HEK293 (cell line): Measurements from ENCODE around the gene JMJD4.

ENCODE experiments used
- CTCF ChIA-PET: fragments of 350-600 bp; formaldehyde crosslinking; extraction: SDS; loops from one replicate; lab custom pipeline; 2021; ENCODE audit warnings: antibody characterized with exemption; lab: Yijun Ruan, JAX
- POLR2A ChIA-PET: fragments of 300-600 bp; formaldehyde crosslinking; extraction: SDS; loops from one replicate; lab custom pipeline; 2020; ENCODE audit warnings: antibody characterized with exemption, inconsistent platforms; lab: Yijun Ruan, JAX
- H3K27ac ChIP-seq: fragments of 200-500 bp; sonication (Bioruptor generic); 2 replicates; pipeline ENCODE4 v1.5.1; 2014; ENCODE audit warnings: low read depth, low read length, control low read depth, inconsistent platforms; ENCODE audit errors: extremely low read depth
- H3K36me3 ChIP-seq, 2 experiments: fragments of 200-500 bp in 1 of 2; sonication (Bioruptor generic) in 1 of 2; 1 replicate in 1 of 2; 2 replicates in 1 of 2; pipeline ENCODE4 v1.5.1; 2014 to 2017; ENCODE audit warnings: inconsistent platforms in 2 of 2, low read length in 2 of 2; ENCODE audit not compliant: control insufficient read depth in 2 of 2, insufficient read depth in 1 of 2
- H3K4me1 ChIP-seq: fragments of 200-500 bp; sonication (Bioruptor generic); 2 replicates; pipeline ENCODE4 v1.5.1; 2014; ENCODE audit warnings: mild to moderate bottlenecking, low read length, inconsistent platforms; ENCODE audit not compliant: control insufficient read depth, insufficient read depth
- H3K4me3 ChIP-seq: 2 replicates; pipeline ENCODE4 v1.5.1; 2011; ENCODE audit warnings: low read depth, mild to moderate bottlenecking, control low read depth, low read length, moderate library complexity
- H3K9me3 ChIP-seq: fragments of 200-500 bp; sonication (Bioruptor generic); 2 replicates; pipeline ENCODE4 v1.5.1; 2014; ENCODE audit warnings: low read depth, low read length, inconsistent platforms; ENCODE audit not compliant: control insufficient read depth, insufficient read depth
- EGR2 ChIP-seq: fragments of 450-650 bp; formaldehyde crosslinking; IDR thresholded peaks from 2 replicates; pipeline ENCODE4 v1.5.1; 2016; ENCODE audit warnings: low read depth, missing biosample characterization, missing genetic modification characterization
- FEZF1 ChIP-seq: fragments of 450-650 bp; formaldehyde crosslinking; IDR thresholded peaks from 2 replicates; pipeline ENCODE4 v1.5.1; 2016; ENCODE audit warnings: missing biosample characterization, missing genetic modification characterization
- HOXC10 ChIP-seq: sonication (generic); formaldehyde crosslinking; IDR thresholded peaks from 2 replicates; pipeline ENCODE4 v1.8.1; 2023; ENCODE audit warnings: mild to moderate bottlenecking, missing genetic modification reagents
- KLF7 ChIP-seq: fragments of 450-650 bp; formaldehyde crosslinking; IDR thresholded peaks from 2 replicates; pipeline ENCODE4 v1.5.1; 2016; ENCODE audit warnings: missing biosample characterization, missing genetic modification characterization, borderline replicate concordance
- MYNN ChIP-seq: fragments of 450-650 bp; formaldehyde crosslinking; IDR thresholded peaks from 2 replicates; pipeline ENCODE4 v1.5.1; 2016; ENCODE audit warnings: missing biosample characterization, missing genetic modification characterization, borderline replicate concordance
- SP2 ChIP-seq: fragments of 450-650 bp; formaldehyde crosslinking; IDR thresholded peaks from 2 replicates; pipeline ENCODE4 v1.5.1; 2016; ENCODE audit warnings: missing biosample characterization, missing genetic modification characterization
- TRIM28 ChIP-seq: IDR thresholded peaks from 2 replicates; pipeline ENCODE4 v1.6.1; 2011; ENCODE audit warnings: low read length, control low read depth, borderline replicate concordance
- ZBTB17 ChIP-seq: fragments of 450-650 bp; formaldehyde crosslinking; IDR thresholded peaks from 2 replicates; pipeline ENCODE4 v1.5.1; 2016; ENCODE audit warnings: missing biosample characterization, missing genetic modification characterization
- ZBTB48 ChIP-seq: fragments of 450-650 bp; formaldehyde crosslinking; IDR thresholded peaks from 2 replicates; pipeline ENCODE4 v1.5.1; 2016; ENCODE audit warnings: missing biosample characterization, missing genetic modification characterization
- ZFP41 ChIP-seq: fragments of 450-650 bp; formaldehyde crosslinking; IDR thresholded peaks from 2 replicates; pipeline ENCODE4 v1.5.1; 2016; ENCODE audit warnings: missing biosample characterization, missing genetic modification characterization, borderline replicate concordance
- ZNF214 ChIP-seq: fragments of 450-650 bp; formaldehyde crosslinking; IDR thresholded peaks from 2 replicates; pipeline ENCODE4 v1.5.1; 2017; ENCODE audit warnings: missing biosample characterization, mild to moderate bottlenecking, missing genetic modification characterization, borderline replicate concordance
- ZNF530 ChIP-seq: fragments of 450-650 bp; formaldehyde crosslinking; IDR thresholded peaks from 2 replicates; pipeline ENCODE4 v1.5.1; 2016; ENCODE audit warnings: low read depth, missing biosample characterization, missing genetic modification characterization
- ZNF544 ChIP-seq: fragments of 450-650 bp; formaldehyde crosslinking; IDR thresholded peaks from 2 replicates; pipeline ENCODE4 v1.5.0; 2017; ENCODE audit warnings: missing biosample characterization, missing genetic modification characterization
- ZNF585B ChIP-seq: fragments of 450-650 bp; formaldehyde crosslinking; IDR thresholded peaks from 2 replicates; pipeline ENCODE4 v1.5.1; 2016; ENCODE audit warnings: missing biosample characterization, missing genetic modification characterization
- ZNF654 ChIP-seq: fragments of 450-650 bp; formaldehyde crosslinking; IDR thresholded peaks from 2 replicates; pipeline ENCODE4 v1.5.1; 2016; ENCODE audit warnings: low read depth, missing biosample characterization, missing genetic modification characterization
- ZNF785 ChIP-seq: fragments of 450-650 bp; formaldehyde crosslinking; IDR thresholded peaks from 2 replicates; pipeline ENCODE4 v1.5.1; 2016; ENCODE audit warnings: missing biosample characterization, missing genetic modification characterization
- ZNF791 ChIP-seq: fragments of 450-650 bp; formaldehyde crosslinking; IDR thresholded peaks from 2 replicates; pipeline ENCODE4 v1.5.1; 2016; ENCODE audit warnings: missing biosample characterization, missing genetic modification characterization
- TF ChIP-seq, protein P1 (sequence below): fragments of 450-650 bp; formaldehyde crosslinking; IDR thresholded peaks from 2 replicates; pipeline ENCODE4 v1.5.1; 2016; ENCODE audit warnings: missing biosample characterization, missing genetic modification characterization
- TF ChIP-seq, protein P2 (sequence below): fragments of 450-650 bp; formaldehyde crosslinking; IDR thresholded peaks from 2 replicates; pipeline ENCODE4 v1.5.1; 2016; ENCODE audit warnings: missing biosample characterization, missing genetic modification characterization
- TF ChIP-seq, protein P3 (sequence below): fragments of 450-650 bp; formaldehyde crosslinking; IDR thresholded peaks from 2 replicates; pipeline ENCODE4 v1.5.1; 2017; ENCODE audit warnings: missing biosample characterization, missing genetic modification characterization
- TF ChIP-seq, protein P4 (sequence below): fragments of 450-650 bp; formaldehyde crosslinking; IDR thresholded peaks from 2 replicates; pipeline ENCODE4 v1.5.1; 2016; ENCODE audit warnings: missing biosample characterization, missing genetic modification characterization
- TF ChIP-seq, protein P5 (sequence below): fragments of 450-650 bp; formaldehyde crosslinking; IDR thresholded peaks from 2 replicates; pipeline ENCODE4 v1.5.1; 2016; ENCODE audit warnings: missing biosample characterization, missing genetic modification characterization

JMJD4 gene

DNA sequence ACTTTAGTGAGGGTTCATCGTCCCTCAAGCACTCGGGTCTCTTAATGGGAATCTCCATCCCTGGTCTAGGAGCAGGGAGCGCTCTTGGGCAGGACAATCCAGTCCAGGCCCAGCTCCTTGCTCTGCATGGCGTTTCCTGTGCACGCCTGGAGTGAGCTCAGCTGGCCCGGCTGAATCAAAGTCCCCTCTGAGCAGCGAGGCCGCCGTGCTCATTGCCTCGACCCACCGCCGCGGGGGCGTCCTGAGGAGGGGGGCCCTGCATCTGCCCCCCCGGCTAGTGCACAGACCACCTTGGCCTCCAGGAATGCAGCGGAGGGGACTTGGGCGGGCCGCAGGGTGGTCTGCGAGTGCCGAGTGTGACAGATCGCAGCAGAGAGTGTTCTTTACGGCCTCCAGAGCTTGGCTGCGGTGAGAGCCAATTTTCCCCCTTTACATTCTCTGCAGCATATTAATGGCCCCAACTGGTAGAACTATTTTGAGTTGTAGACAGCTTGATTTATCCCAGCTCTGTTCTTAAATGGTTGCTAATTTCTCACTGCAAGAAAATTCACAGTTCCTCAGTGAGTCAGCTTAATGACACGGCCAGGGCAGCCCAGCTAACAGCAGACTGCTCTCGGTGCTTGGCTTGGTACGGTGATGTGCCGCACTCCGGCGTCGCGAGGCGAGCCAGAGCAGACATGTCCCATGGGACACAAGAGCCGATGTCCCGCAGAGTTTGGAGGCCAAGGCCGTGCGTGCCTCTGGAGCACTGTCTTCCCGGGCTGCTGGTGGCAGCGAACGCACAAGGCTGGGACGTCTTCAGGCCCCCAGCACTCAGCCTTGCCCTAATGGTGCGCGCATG lies 39.9 kb upstream of the JMJD4 start (continued):
- TF ChIP-seq, protein P1, sequence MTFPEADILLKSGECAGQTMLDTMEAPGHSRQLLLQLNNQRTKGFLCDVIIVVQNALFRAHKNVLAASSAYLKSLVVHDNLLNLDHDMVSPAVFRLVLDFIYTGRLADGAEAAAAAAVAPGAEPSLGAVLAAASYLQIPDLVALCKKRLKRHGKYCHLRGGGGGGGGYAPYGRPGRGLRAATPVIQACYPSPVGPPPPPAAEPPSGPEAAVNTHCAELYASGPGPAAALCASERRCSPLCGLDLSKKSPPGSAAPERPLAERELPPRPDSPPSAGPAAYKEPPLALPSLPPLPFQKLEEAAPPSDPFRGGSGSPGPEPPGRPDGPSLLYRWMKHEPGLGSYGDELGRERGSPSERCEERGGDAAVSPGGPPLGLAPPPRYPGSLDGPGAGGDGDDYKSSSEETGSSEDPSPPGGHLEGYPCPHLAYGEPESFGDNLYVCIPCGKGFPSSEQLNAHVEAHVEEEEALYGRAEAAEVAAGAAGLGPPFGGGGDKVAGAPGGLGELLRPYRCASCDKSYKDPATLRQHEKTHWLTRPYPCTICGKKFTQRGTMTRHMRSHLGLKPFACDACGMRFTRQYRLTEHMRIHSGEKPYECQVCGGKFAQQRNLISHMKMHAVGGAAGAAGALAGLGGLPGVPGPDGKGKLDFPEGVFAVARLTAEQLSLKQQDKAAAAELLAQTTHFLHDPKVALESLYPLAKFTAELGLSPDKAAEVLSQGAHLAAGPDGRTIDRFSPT (tag by site-specific recombination), result no peak
- TF ChIP-seq, protein P2, sequence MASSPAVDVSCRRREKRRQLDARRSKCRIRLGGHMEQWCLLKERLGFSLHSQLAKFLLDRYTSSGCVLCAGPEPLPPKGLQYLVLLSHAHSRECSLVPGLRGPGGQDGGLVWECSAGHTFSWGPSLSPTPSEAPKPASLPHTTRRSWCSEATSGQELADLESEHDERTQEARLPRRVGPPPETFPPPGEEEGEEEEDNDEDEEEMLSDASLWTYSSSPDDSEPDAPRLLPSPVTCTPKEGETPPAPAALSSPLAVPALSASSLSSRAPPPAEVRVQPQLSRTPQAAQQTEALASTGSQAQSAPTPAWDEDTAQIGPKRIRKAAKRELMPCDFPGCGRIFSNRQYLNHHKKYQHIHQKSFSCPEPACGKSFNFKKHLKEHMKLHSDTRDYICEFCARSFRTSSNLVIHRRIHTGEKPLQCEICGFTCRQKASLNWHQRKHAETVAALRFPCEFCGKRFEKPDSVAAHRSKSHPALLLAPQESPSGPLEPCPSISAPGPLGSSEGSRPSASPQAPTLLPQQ (tag by site-specific recombination), result no peak

DNA sequence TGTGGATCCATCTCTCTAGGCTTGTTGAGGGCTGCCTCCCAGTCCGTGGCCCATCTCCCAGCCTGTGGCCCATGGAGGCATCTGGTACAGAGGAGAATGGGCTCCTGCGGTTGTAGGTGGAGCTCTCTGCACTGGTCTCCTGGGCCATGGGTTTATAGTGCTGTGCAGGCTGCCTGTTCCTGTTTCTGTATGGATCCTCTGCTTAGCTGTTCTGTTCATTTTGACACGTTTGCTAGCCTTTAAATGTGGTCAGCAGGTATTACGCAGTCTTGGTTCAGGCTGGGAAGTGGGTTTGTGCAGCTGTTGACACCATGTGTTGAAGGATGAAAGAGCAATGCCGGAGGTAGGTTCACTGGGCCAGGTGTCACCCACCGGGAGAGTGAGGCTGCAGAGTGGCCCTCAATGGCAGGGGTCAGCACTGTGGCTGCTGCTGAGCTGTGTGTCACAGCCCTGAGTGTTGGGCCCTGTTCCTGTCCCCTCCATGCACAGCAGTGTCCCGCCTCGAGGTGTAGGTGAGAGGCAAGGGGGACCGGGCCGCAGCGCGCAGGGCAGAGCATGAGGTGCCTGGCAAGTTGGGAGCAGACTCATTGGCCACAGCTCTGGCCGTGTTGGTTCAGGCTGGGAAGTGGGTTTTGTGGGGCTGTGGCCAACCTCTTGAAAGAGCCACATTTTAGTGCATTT lies 39.1 kb upstream of the JMJD4 start:
- ChIA-PET POLR2A (interaction anchor here (1.6 kb wide), 1 partner anchor 14 kb away, joined by 4 read pairs; no protein-coding TSS in a partner anchor), CTCF (interaction anchor here (0.7 to 1.7 kb wide), 3 partner anchors 14 to 726 kb away, joined by 3 to 6 read pairs (median 4); no protein-coding TSS in a partner anchor)
- H3K4me3 ChIP-seq, result no peak overlapping the region
- H3K4me1 ChIP-seq, result no peaks in the 10 kb centered on the region
- H3K9me3 ChIP-seq, result no peaks in the 10 kb centered on the region
- H3K36me3 ChIP-seq, result peaks cover 5 to 86% of the 10 kb centered on the region in 2 experiments; a peak in 1 of 3 replicates
- TF ChIP-seq EGR2 (tag by site-specific recombination) (no peak), ZNF785 (no peak), ZNF585B (tag by site-specific recombination) (no peak), ZBTB48 (tag by site-specific recombination) (no peak), FEZF1 (tag by site-specific recombination) (no peak), ZBTB17 (no peak), ZFP41 (tag by site-specific recombination) (no peak), HOXC10 (no peak), ZNF530 (tag by site-specific recombination) (no peak), MYNN (tag by site-specific recombination) (no peak)
- TF ChIP-seq, protein P3, sequence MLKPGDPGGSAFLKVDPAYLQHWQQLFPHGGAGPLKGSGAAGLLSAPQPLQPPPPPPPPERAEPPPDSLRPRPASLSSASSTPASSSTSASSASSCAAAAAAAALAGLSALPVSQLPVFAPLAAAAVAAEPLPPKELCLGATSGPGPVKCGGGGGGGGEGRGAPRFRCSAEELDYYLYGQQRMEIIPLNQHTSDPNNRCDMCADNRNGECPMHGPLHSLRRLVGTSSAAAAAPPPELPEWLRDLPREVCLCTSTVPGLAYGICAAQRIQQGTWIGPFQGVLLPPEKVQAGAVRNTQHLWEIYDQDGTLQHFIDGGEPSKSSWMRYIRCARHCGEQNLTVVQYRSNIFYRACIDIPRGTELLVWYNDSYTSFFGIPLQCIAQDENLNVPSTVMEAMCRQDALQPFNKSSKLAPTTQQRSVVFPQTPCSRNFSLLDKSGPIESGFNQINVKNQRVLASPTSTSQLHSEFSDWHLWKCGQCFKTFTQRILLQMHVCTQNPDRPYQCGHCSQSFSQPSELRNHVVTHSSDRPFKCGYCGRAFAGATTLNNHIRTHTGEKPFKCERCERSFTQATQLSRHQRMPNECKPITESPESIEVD (tag by site-specific recombination), result no peak
- no peak overlapping the region for H3K27ac ChIP-seq

DNA sequence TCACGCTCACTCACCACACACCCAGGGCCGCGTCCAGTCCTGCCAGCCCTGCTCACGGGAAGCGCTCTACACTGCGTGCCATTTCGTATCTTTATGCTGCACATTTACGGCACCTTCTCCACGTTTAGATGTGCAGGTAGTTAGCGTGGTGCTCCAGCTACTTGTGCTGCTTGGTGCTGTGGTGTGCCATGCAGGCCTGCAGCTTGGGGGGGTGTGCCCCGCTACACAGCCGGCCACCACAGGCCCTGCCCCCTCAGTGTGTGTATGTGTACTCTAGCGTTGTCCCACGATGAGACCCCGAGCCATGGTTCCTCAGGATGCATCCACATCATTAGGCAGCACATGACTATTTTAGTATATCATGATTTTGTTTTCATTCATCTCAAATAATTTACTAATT lies 38.5 kb upstream of the JMJD4 start:
- CTCF ChIA-PET, result interaction anchor here (0.7 to 1.2 kb wide), 2 partner anchors 11 to 727 kb away, joined by 3 to 7 read pairs; no protein-coding TSS in a partner anchor
- no peak overlapping the region for H3K4me3 ChIP-seq
- H3K4me1 ChIP-seq, result no peaks in the 10 kb centered on the region
- peaks cover 10 to 86% of the 10 kb centered on the region in 2 experiments; a peak in 1 of 3 replicates for H3K36me3 ChIP-seq
- H3K9me3 ChIP-seq, result no peaks in the 10 kb centered on the region
- no peak overlapping the region for H3K27ac ChIP-seq
- POLR2A ChIA-PET, result no interaction called here
- TF ChIP-seq, protein P4, sequence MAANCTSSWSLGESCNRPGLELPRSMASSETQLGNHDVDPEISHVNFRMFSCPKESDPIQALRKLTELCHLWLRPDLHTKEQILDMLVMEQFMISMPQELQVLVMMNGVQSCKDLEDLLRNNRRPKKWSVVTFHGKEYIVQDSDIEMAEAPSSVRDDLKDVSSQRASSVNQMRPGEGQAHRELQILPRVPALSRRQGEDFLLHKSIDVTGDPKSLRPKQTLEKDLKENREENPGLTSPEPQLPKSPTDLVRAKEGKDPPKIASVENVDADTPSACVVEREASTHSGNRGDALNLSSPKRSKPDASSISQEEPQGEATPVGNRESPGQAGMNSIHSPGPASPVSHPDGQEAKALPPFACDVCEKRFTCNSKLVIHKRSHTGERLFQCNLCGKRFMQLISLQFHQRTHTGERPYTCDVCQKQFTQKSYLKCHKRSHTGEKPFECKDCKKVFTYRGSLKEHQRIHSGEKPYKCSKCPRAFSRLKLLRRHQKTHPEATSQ (tag by site-specific recombination), result no peak
- TF ChIP-seq TRIM28, result no peak
- TF ChIP-seq KLF7 (tag by site-specific recombination), result no peak
- no peak for TF ChIP-seq ZNF791 (tag by site-specific recombination)
- TF ChIP-seq, protein P5, sequence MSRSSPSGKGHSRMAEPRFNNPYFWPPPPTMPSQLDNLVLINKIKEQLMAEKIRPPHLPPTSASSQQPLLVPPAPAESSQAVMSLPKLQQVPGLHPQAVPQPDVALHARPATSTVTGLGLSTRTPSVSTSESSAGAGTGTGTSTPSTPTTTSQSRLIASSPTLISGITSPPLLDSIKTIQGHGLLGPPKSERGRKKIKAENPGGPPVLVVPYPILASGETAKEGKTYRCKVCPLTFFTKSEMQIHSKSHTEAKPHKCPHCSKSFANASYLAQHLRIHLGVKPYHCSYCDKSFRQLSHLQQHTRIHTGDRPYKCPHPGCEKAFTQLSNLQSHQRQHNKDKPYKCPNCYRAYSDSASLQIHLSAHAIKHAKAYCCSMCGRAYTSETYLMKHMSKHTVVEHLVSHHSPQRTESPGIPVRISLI, result no peak
- TF ChIP-seq SP2 (tag by site-specific recombination), result no peak
- TF ChIP-seq HOXC10, result no peak
- no peak for TF ChIP-seq ZNF214
- TF ChIP-seq ZNF654 (tag by site-specific recombination), result no peak
- no peak for TF ChIP-seq ZNF544 (tag by site-specific recombination)
